Stimulated activated CD4-positive, alpha-beta T cell treated with anti-CD3 and anti-CD28 coated beads, TNF-alpha, amount 100 ng/mL, for 1 hour (primary cell): ENCODE measurements around the gene SS18L1.

Source experiments
- DNase-seq, 3 donors: peaks; one replicate each; pipeline ENCODE4 v3.0.0-alpha.2; 2020; ENCODE audit warnings: low read depth in 3 of 3, low spot score in 1 of 3

Gene SS18L1

DNA sequence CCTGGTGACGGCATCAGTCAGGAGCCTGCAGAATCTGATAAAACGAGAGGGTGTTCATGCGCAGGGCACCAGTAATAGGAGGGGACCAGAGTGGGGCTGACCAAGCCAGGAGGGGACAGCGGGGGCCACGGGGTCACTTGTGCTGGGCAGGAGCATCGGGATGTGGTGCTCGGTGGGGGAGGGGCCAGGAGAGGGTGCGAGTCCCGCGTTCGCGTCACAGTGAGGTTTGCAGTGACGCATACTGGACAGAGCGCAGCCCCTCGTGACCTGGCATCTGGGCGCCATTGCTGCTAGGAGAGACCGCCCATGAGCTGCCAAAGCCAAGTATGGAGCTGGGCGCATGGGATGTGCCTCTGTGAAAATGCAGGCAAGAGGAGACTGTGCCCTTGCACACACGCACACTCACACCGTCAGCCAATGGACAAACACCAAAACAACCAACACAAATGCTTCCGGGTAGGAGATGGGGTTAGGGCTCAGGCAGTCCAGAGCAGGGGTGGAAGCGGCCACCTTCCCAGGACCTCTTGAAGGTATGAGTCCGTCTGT, 25.4 kb downstream of the SS18L1 start:
- DNase-seq: no peak

DNA sequence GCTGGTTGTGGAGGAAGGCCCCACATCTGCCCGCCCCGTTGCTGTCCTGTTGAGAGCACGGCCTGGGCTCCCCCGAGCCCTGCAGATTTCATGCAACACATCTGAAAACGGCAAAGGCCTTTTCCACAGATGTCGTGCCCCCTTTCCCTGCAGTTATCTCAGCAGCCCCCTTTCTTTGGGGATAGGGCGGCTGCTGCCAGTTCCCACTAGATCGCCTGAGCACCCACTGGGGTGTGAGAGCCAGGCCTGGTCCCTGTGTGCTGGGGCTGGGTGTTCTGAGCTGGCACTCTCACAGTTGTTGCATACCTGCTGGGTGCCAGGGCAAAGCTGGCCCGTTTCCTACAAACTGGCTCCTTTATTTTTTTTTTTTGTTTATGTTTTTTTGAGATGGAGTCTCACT, 27.0 kb downstream of the SS18L1 start:
- no peak for DNase-seq

DNA sequence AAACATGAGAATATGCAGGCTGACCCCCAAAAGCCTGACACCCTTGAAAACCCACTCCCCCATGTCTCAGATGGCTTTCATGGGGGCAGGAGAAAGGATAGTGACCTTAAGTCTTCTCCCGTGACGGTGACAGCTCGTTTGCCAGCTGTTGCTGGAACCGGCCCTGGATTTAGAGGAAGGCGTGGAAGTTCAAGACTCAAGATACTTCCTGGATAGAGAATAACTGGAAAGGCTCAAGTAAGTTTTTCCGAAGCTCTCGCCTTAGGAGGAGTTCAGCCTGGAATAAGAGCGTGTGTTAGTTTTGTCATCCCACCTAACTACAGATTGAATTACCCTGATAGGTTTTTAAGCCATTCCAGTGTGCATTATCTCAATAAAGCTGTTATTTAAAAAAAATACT, 27.7 kb downstream of the SS18L1 start:
- no peak for DNase-seq

DNA sequence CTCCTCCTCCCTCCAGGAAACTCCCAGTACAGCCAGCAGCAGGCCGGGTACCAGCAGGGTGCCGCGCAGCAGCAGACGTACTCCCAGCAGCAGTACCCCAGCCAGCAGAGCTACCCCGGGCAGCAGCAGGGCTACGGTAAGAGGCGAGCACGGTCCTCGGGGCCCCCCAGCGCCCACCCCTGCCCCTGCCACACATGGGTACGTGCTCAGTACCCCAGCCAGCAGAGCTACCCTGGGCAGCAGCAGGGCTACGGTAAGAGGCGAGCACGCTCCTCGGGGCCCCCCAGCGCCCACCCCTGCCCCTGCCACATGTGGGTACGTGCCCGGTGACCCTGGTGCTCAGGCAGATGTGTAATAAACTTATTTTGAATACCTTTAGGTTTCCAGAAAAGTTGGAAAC, 29.1 kb downstream of the SS18L1 start:
- DNase-seq: no peak

DNA sequence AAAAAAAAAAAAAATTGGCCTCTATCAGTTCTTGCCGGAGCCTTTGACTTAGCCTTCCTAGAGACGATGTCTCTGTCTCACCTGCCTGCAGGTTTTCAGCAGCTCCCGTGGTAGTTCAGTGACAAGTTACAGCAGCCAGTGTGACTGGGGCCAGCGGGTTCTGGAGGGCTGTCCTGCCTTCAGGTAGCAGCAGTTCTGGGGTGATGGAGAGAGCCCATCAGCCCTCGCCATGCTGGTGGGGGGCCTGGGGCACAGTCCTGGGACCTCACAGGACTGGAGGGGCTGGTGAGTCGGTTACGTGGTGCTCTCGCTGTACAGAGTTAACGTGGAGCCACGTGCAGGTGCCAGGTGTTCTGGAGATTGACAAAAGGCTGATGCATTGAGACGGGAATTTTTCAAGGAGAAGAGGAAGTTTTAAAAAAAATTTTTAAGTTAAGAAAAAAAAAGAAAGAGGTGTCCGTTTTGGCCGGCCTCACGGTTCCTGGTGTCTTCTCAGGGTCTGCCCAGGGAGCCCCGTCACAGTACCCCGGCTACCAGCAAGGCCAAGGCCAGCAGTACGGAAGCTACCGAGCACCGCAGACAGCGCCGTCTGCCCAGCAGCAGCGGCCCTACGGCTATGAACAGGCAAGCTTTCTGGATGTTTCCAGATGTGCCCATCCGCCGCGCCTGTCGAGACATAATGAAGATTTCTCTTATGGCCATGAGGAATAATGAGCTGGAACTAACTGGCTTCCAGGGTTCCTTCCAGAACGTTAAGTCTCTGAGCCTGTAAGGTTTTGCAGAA, 30.6 kb downstream of the SS18L1 start:
- DNase-seq: no peak

DNA sequence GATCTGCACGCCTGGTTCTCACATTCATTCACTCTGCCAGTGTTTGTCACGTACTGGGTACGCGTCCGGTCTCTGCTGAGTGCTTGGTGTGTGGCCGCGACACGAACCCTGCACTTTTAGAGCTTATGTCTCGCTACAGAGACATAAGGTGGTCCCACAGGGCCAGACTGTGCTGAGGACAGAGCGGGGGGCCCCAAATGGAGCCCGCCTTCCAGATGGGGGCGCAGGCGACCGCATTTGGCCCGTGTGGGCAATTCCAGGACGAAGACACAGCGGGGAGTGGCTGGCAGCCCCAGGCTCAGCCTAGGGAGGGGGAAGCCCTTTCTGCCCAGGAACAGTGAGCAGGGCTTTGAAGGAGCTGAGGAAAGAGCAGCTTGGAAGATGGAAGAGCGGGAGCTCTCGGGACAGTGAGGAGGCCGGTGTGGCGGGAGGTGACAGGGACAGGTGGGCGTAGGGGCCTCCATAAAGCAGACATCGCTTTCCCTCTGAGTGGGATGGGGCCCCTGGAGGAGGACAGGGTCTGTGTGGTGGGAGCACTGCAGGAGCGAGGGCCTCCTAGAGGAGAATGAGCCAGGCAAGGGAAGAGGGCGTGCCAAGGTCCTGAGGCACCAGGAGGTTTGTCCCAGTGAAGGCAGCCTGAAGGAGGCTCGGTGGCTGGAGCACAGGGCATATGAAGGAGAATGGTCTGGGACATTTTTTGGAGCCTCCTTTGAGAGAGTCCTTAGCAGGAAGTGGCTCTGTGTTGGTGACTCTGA, 31.5 kb downstream of the SS18L1 start:
- DNase-seq: no peak

DNA sequence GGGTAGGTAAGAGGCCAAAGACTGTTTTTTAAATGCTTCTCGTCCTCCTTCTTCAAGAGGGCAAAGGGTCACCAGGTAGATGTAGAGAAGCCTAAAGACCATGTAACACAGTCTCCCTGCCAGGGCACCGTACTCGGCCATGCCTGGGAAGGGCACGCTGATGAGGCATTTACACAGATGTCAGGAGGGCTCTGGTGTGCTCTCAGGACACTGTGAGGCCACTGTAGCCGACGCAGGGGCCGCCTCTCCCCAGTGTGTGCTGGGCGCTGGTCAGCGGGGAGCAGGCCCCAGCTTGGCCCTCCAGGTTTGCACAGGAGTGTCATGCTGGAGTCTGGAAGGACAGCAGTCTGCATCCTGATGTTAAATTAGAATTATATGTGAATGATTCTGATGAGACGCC, 32.1 kb downstream of the SS18L1 start:
- no peak for DNase-seq

DNA sequence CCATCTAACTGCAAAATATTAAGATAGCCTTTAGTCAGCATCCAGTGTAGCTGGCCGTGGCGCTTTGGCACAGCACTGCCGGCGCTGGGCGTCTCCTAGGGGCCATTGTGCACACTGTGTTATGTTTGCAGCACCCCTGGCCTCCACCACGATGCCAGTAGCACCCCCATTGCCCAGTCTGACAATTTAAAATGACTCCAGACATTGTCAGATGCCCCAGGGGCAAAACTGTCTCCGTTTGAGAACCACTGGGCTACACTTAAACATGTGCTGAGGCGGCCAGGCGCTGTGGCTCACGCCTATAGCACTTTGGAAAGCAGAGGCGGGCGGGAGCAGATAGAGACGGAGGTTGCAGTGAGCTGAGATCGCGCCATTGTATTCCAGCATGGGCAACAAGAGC, 33.3 kb downstream of the SS18L1 start:
- no peak for DNase-seq

DNA sequence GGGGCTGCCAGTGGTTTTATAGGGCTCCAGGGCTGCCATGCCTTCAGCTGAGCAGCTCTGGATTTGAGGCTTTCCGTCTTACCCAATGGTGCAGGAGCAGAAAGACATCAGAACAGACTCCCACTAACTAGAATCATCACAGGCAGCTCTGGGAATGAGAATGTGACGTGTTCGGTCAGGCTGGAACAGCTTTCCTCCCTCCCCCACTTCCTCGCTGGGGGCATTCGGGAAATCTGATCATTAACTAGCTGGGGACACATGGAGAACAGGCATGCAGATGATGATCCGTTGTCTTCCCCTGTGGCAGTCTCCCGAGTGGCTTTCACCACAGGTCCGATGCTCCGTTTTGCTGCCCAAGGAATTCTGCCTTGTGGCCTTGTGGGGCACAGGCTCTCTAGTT, 33.7 kb downstream of the SS18L1 start:
- no peak for DNase-seq

DNA sequence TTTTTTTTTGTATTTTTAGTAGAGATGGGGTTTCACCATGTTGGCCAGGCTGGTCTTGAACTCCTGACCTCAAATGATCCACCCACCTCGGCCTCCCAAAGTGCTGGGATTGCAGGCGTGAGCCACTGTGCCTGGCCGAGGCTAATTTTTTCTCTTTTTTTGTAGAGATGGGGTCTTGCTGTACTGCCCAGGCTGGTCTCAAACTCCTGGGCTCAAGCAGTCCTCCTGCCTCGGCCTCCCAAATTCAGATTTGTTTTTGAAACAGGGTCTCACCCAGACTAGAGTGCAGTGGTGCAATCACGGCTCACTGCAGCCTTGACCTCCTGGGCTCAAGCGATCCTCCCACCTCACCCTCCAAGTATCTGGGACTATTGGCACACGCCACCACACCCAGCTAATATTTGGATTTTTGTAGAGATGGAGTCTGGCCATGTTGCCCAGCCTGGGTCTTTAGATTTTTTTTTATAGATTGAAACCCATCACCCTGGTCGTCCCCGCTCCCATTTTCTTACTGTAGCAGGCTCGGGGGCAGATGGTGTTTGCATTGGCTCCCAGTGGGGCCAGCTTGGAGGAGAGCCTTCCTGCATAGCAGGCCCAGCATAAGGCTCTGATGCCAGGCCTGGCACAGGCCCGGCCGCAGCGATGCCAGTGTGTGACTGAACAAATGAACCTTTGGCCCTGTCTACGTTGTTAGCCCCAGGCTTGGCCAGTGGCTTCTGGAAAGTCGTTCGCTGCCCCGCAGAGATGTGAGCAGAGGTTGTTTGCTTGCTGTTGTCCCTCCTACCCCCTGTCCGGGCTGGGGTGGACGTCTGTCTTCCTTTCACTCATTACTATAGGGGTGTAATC, 35.0 kb downstream of the SS18L1 start:
- no peak for DNase-seq

DNA sequence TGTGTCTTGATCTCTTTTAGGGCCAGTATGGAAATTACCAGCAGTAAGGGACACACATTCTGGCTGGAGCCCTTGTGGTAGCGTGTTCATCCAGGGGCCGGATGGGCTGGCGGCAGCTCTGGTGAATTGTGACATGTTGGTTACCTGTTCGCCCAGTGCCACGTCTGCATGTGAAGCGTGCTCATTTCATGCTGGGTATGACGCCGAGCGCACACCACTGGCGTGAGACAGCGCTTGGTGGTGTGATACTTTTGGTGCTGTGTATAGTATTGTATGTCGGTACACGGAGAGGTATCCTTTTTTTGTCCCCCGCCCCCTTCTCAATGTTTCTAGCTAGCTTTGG, 35.6 kb downstream of the SS18L1 start:
- DNase-seq: no peak

DNA sequence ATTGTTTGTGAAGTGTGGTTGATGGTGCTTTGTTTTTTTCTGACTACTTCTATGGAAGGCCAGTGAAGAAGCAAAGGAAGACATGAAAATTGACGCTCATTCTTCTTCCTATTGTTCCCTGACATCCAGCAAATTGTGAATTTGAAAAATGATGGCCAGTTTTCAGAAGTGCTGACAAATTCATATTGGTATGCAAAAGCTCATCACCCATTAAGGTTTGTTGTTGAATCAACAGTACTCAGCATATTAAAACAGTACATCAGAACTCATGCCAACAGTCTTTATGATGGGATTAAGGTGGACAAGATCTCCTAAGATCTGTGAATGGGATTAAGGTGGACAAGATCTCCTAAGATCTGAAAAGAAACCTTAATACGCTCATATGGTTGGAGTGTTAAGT, 38.2 kb downstream of the SS18L1 start:
- no peak for DNase-seq

DNA sequence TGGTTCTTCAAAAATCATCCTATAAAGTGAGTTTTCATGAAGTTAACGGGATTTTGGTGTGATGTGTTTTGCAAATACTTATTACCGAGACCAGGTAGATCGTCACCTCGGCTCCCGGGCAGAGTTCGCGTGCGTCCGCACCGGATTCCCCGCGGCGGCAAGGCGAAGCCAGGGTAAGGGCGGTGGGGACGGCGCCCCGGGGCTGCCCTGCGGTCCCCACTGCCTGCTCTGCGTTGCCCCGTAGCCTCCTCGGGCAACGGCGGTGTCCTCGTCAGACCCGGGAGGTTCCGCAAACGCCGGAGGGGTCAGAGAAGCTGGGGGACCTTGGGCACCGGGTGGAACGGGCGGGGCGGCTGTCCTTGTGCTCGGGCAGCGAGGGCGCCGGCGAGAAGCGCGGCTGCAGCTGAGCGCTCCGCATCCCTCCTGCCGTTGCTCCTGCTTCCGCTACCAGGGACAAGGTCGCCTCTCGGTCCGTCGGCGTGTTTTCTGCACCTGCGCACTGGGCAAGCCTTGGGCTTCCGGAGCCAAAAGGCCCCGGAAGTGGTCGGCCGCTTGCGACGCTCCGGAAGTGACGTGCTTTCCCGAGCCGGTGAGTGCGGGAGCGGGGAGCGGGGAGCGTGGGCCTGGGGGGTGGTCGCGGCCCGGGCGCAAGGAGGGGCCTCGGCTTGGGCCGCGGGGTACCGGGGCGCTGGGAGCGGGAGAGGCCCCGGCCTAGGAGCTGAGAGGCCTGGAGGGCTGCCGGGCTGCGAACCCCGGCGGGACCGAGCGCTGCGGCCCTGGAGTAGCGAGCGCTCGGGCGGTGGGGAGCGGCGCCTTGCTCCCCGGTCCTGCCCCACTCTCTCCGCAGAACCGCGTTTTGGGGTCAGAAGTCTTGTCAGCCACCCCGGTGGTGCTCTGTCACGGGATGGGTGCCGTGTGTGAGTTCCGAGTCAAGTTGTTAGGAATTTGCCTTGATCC, 39.2 kb downstream of the SS18L1 start, which contains the start of gene MTG2:
TSS of gene MTG2 (plus strand) at position 560 of the 957 bp plus-strand sequence. CDS start 10,393 bp downstream, outside the sequence.
- peak; percentile 80 to 84 (median 83) for DNase-seq

DNA sequence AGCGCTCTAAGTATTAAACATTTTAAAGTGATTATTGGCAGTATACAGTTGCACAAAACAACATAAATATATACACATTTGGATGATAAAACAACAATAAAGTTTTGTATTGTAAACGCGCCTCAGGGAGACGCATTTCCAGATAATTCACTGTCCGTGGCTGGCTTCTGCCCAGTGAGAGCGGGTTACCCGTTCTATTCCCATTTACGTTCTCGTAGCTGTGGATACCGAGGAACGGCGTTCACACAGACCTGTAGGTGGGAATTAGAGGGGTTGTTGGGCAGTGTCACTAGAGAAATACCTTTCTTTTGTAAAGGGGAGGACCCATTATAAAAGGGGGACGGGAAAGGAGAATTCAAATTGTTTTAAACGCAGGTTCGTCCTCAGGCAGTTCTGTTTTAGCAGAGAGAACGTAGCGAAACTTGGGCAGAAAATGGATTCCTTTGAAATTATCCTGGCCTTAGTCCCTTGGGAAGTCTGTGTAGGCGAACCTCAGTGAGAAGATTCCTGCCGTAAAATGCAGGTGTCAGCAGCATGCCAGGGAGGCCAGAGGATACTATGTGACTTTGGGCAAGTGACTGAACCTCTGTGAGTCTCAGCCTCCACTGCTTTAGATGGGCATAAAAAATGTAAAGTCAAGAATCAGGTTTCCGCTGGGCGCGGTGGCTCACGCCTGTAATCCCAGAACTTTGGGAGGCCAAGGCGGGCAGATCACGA, 40.0 kb downstream of the SS18L1 start:
- no peak for DNase-seq

DNA sequence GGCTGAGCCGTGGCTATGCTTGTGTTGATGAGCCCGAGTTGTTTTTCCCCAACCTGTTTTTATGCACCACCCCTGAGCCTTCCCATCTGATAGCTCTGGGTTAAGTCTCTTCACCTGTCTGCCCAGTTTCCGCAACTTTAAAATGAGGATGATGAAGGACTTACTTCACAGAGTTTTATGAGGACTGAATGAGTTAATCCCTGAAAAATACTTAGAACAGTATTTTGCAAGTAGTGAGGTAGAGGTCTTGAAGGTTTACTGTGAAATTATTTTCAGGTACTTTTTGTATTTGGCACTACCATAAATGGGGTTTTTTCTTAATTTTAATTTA, 42.5 kb downstream of the SS18L1 start:
- no peak for DNase-seq

DNA sequence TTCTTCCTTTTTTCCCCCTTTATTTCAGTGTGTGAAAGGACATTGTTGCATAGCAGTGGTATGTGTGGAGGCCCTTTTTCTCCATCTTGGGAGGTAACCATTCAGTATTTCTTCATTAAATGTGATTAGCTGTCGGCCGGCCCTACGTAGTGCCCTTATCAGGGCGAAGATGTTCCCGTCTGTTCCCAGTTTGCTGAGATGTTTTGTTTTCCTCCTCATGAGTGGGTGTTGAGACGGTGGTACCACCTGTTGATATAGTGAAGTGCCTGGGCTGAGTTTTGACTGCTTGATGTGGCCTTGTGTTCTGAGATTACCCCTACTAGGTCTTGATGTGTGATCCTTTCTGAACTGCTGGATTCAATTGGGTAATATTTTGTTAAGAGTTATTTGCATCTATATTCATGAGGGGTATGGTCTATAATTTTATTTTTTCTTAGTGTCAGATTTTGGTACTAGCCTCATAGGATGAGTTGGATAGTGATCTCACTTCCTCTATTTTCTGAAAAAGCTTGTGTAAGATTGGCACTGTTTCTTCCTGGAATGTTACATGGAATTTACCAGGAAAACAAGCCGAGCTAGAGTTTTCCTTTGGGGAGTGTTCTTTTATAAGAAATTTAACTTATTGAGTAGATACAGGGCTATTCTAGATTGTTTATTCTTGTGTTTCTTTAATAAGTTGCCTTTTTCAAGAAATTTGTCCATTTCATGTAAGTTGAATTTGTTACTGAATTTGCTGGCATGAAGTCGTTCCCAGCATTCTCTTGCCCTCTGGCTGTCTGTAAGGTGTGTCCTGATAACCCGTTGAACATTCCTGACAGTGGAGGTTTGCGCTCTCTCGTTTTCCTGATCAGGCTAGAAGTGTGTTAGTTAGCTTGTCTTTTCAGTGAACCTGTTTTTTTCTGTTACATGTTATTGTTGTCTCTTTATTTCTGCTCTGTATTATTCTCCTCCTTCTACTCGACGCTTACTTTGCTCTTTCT, 43.6 kb downstream of the SS18L1 start:
- no peak for DNase-seq

DNA sequence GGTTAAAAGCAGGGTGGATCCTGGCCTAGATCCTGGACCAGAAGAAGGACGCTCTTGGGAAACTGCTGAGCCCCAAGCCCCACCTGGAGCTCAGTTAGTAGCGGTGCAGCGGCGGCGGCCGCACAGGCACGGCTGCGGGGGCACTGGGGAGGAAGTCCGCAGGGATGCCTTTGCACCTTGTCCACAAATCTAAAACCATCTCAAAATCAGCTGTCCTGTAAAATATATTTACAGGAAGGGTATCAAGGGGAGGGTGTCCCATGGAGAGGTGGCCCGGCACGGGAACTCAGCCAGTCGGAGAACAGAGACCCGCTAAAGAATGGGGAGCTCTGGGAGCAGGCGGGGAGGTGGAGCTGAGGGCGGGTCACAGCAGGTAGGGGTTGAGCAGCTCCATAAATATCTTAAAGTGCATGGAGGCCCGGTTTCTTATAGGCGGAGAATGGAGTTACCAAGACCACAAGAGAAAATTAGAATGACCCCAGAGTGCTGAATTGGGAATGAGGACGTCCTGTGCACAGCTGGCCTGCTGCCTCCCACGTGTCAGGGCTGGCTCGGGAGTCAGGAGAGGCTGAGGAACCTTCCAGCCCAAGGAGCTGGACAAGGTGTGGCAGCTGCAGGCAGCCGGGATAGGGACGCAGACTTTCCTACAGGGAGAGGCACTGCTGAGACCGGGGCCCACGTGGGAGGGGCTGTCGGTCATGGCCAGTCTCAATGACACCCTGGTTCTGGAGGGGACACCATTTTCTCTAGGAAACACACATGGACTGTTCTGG, 47.3 kb downstream of the SS18L1 start:
- DNase-seq: no peak
